ENCODE measurements around the gene MYOCOS.
"Not testable (repeated sequence)": the region's sequence is repeated elsewhere in the genome, so short reads cannot be mapped to it uniquely, and the experiment has no call there.

The MYOCOS gene

DNA sequence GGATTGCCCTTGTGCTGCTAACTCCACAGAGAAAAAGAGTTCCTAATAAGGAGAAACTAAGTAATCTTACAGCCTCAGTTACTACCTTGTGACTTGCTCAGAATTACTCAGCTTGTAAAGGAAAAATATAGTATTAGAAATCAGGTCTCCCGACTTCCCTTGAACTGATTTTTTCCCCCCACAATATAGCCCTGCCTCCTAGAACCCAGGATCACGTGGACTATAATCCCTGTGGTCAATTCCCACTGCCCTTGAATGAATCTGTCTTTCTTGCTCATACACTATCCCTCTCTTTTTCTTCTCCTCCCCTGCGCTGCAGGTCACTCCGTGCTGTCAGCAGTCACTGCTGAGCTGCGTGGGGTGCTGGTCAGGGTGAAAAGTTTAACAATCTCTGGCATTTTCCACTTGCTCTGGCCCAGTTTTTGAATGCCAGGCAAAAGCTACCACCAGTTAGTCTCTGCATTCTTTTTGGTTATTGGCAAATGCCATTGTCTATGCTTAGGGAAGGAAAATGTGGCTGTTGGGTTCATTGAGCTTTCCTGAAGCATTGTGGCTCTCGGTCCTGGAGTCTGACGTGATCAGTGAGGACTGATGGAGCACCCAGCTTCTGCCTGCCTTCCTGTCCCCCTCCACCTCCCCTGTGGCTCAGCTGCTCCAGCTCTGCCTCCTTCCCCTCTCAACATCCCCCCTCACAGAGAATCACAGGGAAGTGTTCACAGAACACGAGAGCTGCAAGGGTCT is 32.3 kb downstream of the MYOCOS start:
- TF ChIP-seq, protein P1, sequence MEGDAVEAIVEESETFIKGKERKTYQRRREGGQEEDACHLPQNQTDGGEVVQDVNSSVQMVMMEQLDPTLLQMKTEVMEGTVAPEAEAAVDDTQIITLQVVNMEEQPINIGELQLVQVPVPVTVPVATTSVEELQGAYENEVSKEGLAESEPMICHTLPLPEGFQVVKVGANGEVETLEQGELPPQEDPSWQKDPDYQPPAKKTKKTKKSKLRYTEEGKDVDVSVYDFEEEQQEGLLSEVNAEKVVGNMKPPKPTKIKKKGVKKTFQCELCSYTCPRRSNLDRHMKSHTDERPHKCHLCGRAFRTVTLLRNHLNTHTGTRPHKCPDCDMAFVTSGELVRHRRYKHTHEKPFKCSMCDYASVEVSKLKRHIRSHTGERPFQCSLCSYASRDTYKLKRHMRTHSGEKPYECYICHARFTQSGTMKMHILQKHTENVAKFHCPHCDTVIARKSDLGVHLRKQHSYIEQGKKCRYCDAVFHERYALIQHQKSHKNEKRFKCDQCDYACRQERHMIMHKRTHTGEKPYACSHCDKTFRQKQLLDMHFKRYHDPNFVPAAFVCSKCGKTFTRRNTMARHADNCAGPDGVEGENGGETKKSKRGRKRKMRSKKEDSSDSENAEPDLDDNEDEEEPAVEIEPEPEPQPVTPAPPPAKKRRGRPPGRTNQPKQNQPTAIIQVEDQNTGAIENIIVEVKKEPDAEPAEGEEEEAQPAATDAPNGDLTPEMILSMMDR (IDR thresholded peaks at IDR 0.05), result no peak

GRCh38 chr1:171654942-171655745 is 33.1 kb downstream of the MYOCOS start:
- Histone ChIP-seq H3K9me3 (no peaks in the 10 kb centered on the region), H3K4me3 (ENCODE audit: low read depth in 1 of 2, low read length in 1 of 2) (no peak overlapping the region), H3K4me1 (ENCODE audit: control insufficient read depth in 1 of 2, insufficient read depth in 1 of 2, low read depth in 1 of 2, low read length in 1 of 2) (peaks cover 0 to 4% of the 10 kb centered on the region in 2 experiments), H3K27ac (no peak overlapping the region), H3K27me3 (peaks cover 37% of the 10 kb centered on the region), H3K36me3 (no peaks in the 10 kb centered on the region)
- TF ChIP-seq, protein P1 (IDR thresholded peaks at IDR 0.05), result no peak

More for the DNA sequence above, 32.3 kb downstream of the MYOCOS start:
- no peak overlapping the region for H3K27ac ChIP-seq
- no peak overlapping the region for H3K4me3 ChIP-seq (ENCODE audit: low read depth in 1 of 2, low read length in 1 of 2)
- no peaks in the 10 kb centered on the region for H3K9me3 ChIP-seq
- peaks cover 37% of the 10 kb centered on the region for H3K27me3 ChIP-seq
- no peaks in the 10 kb centered on the region for H3K36me3 ChIP-seq
- H3K4me1 ChIP-seq (ENCODE audit: control insufficient read depth in 1 of 2, insufficient read depth in 1 of 2, low read depth in 1 of 2, low read length in 1 of 2), result peaks cover 0 to 4% of the 10 kb centered on the region in 2 experiments

GRCh38 chr1:171655746-171656116 is 33.7 kb downstream of the MYOCOS start:
- peaks cover 37% of the 10 kb centered on the region for H3K27me3 ChIP-seq
- H3K4me3 ChIP-seq (ENCODE audit: low read depth in 1 of 2, low read length in 1 of 2), result no peak overlapping the region
- TF ChIP-seq, protein P1 (IDR thresholded peaks at IDR 0.05), result no peak
- peaks cover 0 to 4% of the 10 kb centered on the region in 2 experiments for H3K4me1 ChIP-seq (ENCODE audit: control insufficient read depth in 1 of 2, insufficient read depth in 1 of 2, low read depth in 1 of 2, low read length in 1 of 2)
- H3K36me3 ChIP-seq, result no peaks in the 10 kb centered on the region
- H3K27ac ChIP-seq, result no peak overlapping the region
- no peaks in the 10 kb centered on the region for H3K9me3 ChIP-seq

DNA sequence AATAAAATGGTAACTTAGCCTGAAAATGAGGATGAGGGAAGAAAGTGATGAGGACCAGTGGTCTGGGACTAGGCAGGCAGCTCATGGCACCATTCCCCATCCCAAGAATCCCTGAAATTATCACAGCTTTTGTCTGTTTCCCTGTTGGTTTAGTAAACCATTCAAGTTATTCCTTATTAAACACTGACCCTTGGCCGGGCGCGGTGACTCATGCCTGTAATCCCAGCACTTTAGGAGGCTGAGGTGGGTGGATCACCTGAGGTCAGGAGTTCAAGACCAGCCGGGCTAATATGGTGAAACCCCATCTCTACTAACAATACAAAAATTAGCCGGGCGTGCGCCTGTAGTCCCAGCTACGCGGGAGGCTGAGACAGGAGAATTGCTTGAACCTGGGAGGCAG is 34.2 kb downstream of the MYOCOS start:
- not testable (repeated sequence) for H3K4me3 ChIP-seq (ENCODE audit: low read depth in 1 of 2, low read length in 1 of 2); H3K4me1 ChIP-seq (ENCODE audit: control insufficient read depth in 1 of 2, insufficient read depth in 1 of 2, low read depth in 1 of 2, low read length in 1 of 2); H3K9me3 ChIP-seq; H3K27ac ChIP-seq; H3K36me3 ChIP-seq
- H3K27me3 ChIP-seq, result peaks cover 37% of the 10 kb centered on the region

DNA sequence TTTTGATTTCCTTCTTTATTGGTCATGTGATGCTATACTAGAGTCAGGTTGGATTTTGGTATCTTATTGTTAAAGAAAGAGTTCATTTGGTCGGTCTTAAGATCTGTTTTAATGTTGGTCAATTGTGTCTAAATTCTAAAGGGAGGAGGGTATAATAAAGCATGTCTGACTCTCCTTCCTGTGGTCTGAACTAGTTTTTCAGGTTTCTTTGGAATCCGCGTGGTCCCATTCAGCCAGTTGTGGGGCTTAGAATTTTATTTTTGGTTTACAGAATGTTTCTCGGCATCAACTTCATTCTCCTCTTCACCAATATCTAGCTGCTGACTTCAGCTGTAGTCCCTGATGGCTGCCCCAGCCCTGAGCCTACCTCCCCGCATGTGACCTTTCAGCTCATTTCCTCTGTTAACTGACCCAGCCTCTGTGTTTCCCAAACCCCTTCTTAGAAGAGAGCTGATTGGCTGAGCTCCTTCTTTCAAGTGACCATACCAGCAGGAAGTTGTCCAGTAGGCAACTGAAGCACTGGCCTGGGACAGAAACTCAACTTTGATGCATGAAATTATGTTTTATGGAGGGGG is 39.1 kb downstream of the MYOCOS start:
- TF ChIP-seq, protein P1 (IDR thresholded peaks at IDR 0.05), result no peak
- Histone ChIP-seq H3K4me1 (ENCODE audit: control insufficient read depth in 1 of 2, insufficient read depth in 1 of 2, low read depth in 1 of 2, low read length in 1 of 2) (no peaks in the 10 kb centered on the region), H3K27ac (no peak overlapping the region), H3K4me3 (ENCODE audit: low read depth in 1 of 2, low read length in 1 of 2) (no peak overlapping the region), H3K27me3 (peaks cover 4% of the 10 kb centered on the region), H3K36me3 (no peaks in the 10 kb centered on the region), H3K9me3 (no peaks in the 10 kb centered on the region)

Data from neutrophil (primary cell).